Sigmoid colon (tissue), 7 donors: ENCODE data around the gene WNT3A. TPM values are rescaled to one million over a fixed set of nuclear protein-coding genes. Genes with fewer than 3 reads are reported as not detected.
"Not testable (repeated sequence)": the region's sequence is repeated elsewhere in the genome, so short reads cannot be mapped to it uniquely, and the experiment has no call there.

Experiments
- DNase-seq: peaks from one replicate; pipeline ENCODE4 v3.0.0-alpha.2; 2019
- H3K27ac ChIP-seq, 4 donors: fragments of 200-600 bp; sonication (generic); one replicate each; pipeline ENCODE4 v1.5.1; 2016 to 2019; ENCODE audit warnings: mild to moderate bottlenecking in 1 of 4
- H3K27me3 ChIP-seq, 3 donors: fragments of 200-600 bp; sonication (generic); one replicate each; pipeline ENCODE4 v1.5.1; 2019; ENCODE audit warnings: mild to moderate bottlenecking in 1 of 3
- H3K36me3 ChIP-seq, 4 donors: fragments of 200-600 bp; sonication (generic); one replicate each; pipeline ENCODE4 v1.5.1; 2016 to 2019
- H3K4me1 ChIP-seq, 4 donors: fragments of 200-600 bp; sonication (generic); one replicate each; pipeline ENCODE4 v1.5.1; 2017 to 2019
- H3K4me3 ChIP-seq, 4 donors: fragments of 200-600 bp; sonication (generic); one replicate each; pipeline ENCODE4 v1.5.1; 2017 to 2019; ENCODE audit warnings: mild to moderate bottlenecking in 2 of 4, moderate library complexity in 1 of 4
- H3K9me3 ChIP-seq, 4 donors: fragments of 200-600 bp in 3 of 4; sonication (generic) in 3 of 4; one replicate each; pipeline versions ENCODE4 v1.5.1 to v1.6.1; 2013 to 2019
- CTCF ChIP-seq, 4 experiments: fragments of 450-650 bp in 3 of 4; fragments of 200-600 bp in 1 of 4; IDR thresholded peaks; one replicate each; pipeline ENCODE4 v1.5.1; 2016 to 2019; ENCODE audit warnings: antibody characterized with exemption in 4 of 4, mild to moderate bottlenecking in 3 of 4, moderate library complexity in 2 of 4
- EP300 ChIP-seq, 4 donors: sonication (generic); formaldehyde crosslinking; IDR thresholded peaks; one replicate each; pipeline ENCODE4 v1.6.1; 2017; ENCODE audit warnings: antibody characterized with exemption in 4 of 4
- POLR2A ChIP-seq, 2 donors: fragments of 450-650 bp; IDR thresholded peaks; one replicate each; pipeline ENCODE4 v1.6.1; 2016; ENCODE audit warnings: antibody characterized with exemption in 2 of 2, mild to moderate bottlenecking in 2 of 2, moderate library complexity in 2 of 2
- POLR2AphosphoS5 ChIP-seq, 4 donors: sonication (generic); formaldehyde crosslinking; IDR thresholded peaks; one replicate each; pipeline ENCODE4 v1.6.1; 2017; ENCODE audit warnings: antibody characterized with exemption in 4 of 4
- WGBS, 2 donors: extraction: QIAGEN DNeasy Blood & Tissue Kit; methylation state at CpG; one replicate each; pipeline ENCODE4 v1.1.7; 2013; 5-methylcytosine and 5-hydroxymethylcytosine counted together
- intact Hi-C: fragments of 100-400 bp; cut with DNase I; formaldehyde crosslinking; loops from one replicate; pipeline ENCODE4 v1.15.1; 2023
- polyA plus RNA-seq, 3 donors: library from polyadenylated mRNA; stranded (reverse); fragments of 200-250 nt; gene quantifications; one replicate each; pipeline ENCODE4 v1.2.3, GENCODE V29; 2013
- total RNA-seq, 4 donors: library from RNA; depleted of rRNA; stranded (reverse); fragments of >200 nt; gene quantifications; one replicate each; pipeline ENCODE4 v1.1.0, GENCODE V29; 2016
- donor health status: healthy with polysubstance abuse.
- donor health status: Bipolar disorder and iron deficiency.
- donor health status: healthy.

The WNT3A gene
- total and polyA plus RNA-seq, 7 donors, result 0.01 TPM; not detected in 6

GRCh38 chr1:227971216-227971615 lies 35.6 kb upstream of the WNT3A start:
- DNase-seq, H3K4me3 ChIP-seq, H3K36me3 ChIP-seq, H3K4me1 ChIP-seq, H3K27ac ChIP-seq, H3K9me3 ChIP-seq, H3K27me3 ChIP-seq, intact Hi-C loops: not testable (repeated sequence)
- WGBS, 2 donors, result 97 to 98% methylated on average over 12 of the region's 17 CpGs

GRCh38 chr1:227971643-227972282 lies 35.0 kb upstream of the WNT3A start:
- intact Hi-C loops, H3K9me3 ChIP-seq, H3K4me1 ChIP-seq, H3K4me3 ChIP-seq, H3K27ac ChIP-seq, H3K27me3 ChIP-seq, DNase-seq, H3K36me3 ChIP-seq: not testable (repeated sequence)
- WGBS, 2 donors, result 89 to 92% methylated on average over 25 of the region's 27 CpGs

- DNase-seq, H3K9me3 ChIP-seq, H3K36me3 ChIP-seq, intact Hi-C loops, H3K27ac ChIP-seq, H3K27me3 ChIP-seq, H3K4me1 ChIP-seq, H3K4me3 ChIP-seq: not testable (repeated sequence)
- WGBS, 2 donors, result 95 to 96% methylated on average over 16 of the region's 19 CpGs
These were observed 34.5 kb upstream of the WNT3A start for GRCh38 chr1:227972283-227972679.

GRCh38 chr1:227972843-227973374 lies 33.9 kb upstream of the WNT3A start:
- not testable (repeated sequence) for DNase-seq

GRCh38 chr1:227973724-227974288 lies 33.0 kb upstream of the WNT3A start:
- WGBS, 2 donors, result 91% methylated on average over 32 of the region's 32 CpGs

More at GRCh38 chr1:227972843-227973374, 33.9 kb upstream of the WNT3A start:
- intact Hi-C loops, H3K36me3 ChIP-seq, H3K27ac ChIP-seq, H3K9me3 ChIP-seq, H3K4me3 ChIP-seq, H3K27me3 ChIP-seq, H3K4me1 ChIP-seq: not testable (repeated sequence)
- 81 to 82% methylated on average over 22 of the region's 22 CpGs for WGBS, 2 donors

GRCh38 chr1:227975583-227976283 lies 31.1 kb upstream of the WNT3A start:
- H3K27me3 ChIP-seq, H3K9me3 ChIP-seq, H3K4me1 ChIP-seq, intact Hi-C loops, DNase-seq, H3K4me3 ChIP-seq, H3K36me3 ChIP-seq, H3K27ac ChIP-seq: not testable (repeated sequence)
- WGBS, 2 donors, result 84 to 87% methylated on average over 17 to 18 of the region's 21 CpGs

More at GRCh38 chr1:227973724-227974288, 33.0 kb upstream of the WNT3A start:
- H3K27me3 ChIP-seq, H3K27ac ChIP-seq, H3K36me3 ChIP-seq, DNase-seq, H3K4me1 ChIP-seq, intact Hi-C loops, H3K4me3 ChIP-seq, H3K9me3 ChIP-seq: not testable (repeated sequence)

- H3K9me3 ChIP-seq, result no peaks in the 10 kb centered on the region
- H3K27me3 ChIP-seq, result peaks cover 0 to 4% (median 0%) of the 10 kb centered on the region in 3 donors
- DNase-seq, result no peak
- intact Hi-C loops, result no loop called here
- H3K36me3 ChIP-seq, result no peaks in the 10 kb centered on the region
- 92 to 95% methylated on average over 2 of the region's 2 CpGs for WGBS, 2 donors
- no peaks in the 10 kb centered on the region for H3K4me1 ChIP-seq
- TF ChIP-seq POLR2A (IDR thresholded peaks at IDR 0.05) (no peak), CTCF (IDR thresholded peaks at IDR 0.05) (no peak), POLR2AphosphoS5 (IDR thresholded peaks at IDR 0.05) (no peak), EP300 (IDR thresholded peaks at IDR 0.05) (no peak)
- no peak overlapping the region for H3K27ac ChIP-seq
- no peak overlapping the region for H3K4me3 ChIP-seq
These were observed 19.6 kb upstream of the WNT3A start for GRCh38 chr1:227987181-227987580.
